Spinal cord (tissue), 10 donors: ENCODE data around the gene TOX3. TPM values are rescaled to one million over a fixed set of nuclear protein-coding genes. Genes with fewer than 3 reads are reported as not detected.

Experiments
- DNase-seq, 6 donors: peaks; one replicate each; pipeline versions ENCODE4 v3.0.0 to v3.0.0-alpha.2; 2013 to 2015; ENCODE audit warnings: low spot score in 6 of 6, low read depth in 4 of 6
- H3K27ac ChIP-seq: one replicate; pipeline ENCODE4 v1.5.1; 2013; ENCODE audit warnings: low read depth, low read length, control low read depth
- H3K27me3 ChIP-seq: one replicate; pipeline ENCODE4 v1.6.1; 2013; ENCODE audit warnings: low read length; ENCODE audit not compliant: control insufficient read depth, insufficient read depth
- H3K36me3 ChIP-seq: one replicate; pipeline ENCODE4 v1.6.1; 2013; ENCODE audit warnings: low read length; ENCODE audit not compliant: control insufficient read depth, insufficient read depth
- H3K4me1 ChIP-seq: one replicate; pipeline ENCODE4 v1.6.1; 2013; ENCODE audit warnings: low read length; ENCODE audit not compliant: control insufficient read depth, insufficient read depth
- H3K4me3 ChIP-seq: one replicate; pipeline ENCODE4 v1.5.1; 2013; ENCODE audit warnings: low read depth, low read length, control low read depth
- H3K9me3 ChIP-seq: one replicate; pipeline ENCODE4 v1.6.1; 2013; ENCODE audit warnings: low read length; ENCODE audit not compliant: control insufficient read depth, insufficient read depth
- WGBS: methylation state at CpG from one replicate; pipeline ENCODE4 v1.1.5; 2013; ENCODE audit warnings: missing lambda C conversion rate; ENCODE audit not compliant: insufficient coverage; 5-methylcytosine and 5-hydroxymethylcytosine counted together
- polyA plus RNA-seq, 2 donors: library from polyadenylated mRNA; unstranded; fragments of 120-200 nt; gene quantifications; one replicate each; pipeline ENCODE4 v1.2.1, GENCODE V29; 2013; ENCODE audit not compliant: insufficient read length in 2 of 2
- total RNA-seq, 2 donors: library from RNA; depleted of rRNA in 1 of 2; stranded (reverse); fragments of 120-200 nt in 1 of 2; fragments of >200 nt in 1 of 2; gene quantifications; one replicate each; pipeline versions ENCODE4 v1.2.3 to v1.2.4, GENCODE V29; 2013 to 2014
- donor health status: healthy.

Gene TOX3
- total and polyA plus RNA-seq, 4 donors, result 4.8 to 27.9 (median 13.9) TPM

DNA sequence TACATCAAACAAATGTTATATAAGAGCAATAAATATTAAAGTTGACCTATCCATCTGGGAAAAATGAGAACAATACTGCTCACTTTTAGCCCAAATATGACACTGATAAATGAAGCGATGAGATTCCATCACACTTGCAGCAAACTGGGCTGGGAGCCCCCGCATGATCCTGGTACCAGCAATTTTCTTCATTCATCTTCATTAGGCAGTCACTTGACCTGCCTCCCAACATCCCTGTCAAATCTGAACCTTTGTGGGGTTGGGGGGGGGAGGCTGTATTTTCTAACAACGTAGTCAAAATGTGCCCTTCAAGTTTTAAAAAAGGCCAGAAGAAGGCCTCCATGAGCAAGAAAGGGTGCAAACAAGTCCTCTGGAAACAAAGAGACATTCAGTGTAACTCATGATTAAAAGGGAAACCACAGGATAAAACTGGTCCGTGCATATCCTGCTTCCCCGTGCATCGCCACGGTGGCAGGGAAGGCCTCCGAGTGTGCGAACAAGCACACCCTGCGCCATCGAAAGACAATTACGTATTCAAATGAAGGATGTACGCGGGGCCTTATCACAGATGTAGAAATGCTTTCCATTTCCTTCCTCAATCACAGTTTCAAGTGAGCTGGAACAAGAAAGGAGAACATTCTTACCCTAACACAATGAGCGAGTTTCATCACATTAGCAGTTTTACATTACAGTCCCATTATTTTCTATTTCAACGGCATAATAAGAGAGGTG is 48.4 kb downstream of the TOX3 start:
- H3K4me3 ChIP-seq, result no peak overlapping the region
- peaks cover 6% of the 10 kb centered on the region for H3K4me1 ChIP-seq
- peak in 5 of 6 donors; percentile 43 to 94 (median 50) for DNase-seq

GRCh38 chr16:52497067-52497816 is 49.7 kb downstream of the TOX3 start:
- WGBS, result no CpG with 5 or more reads among the region's 1 CpG
- H3K4me1 ChIP-seq, result peaks cover 6% of the 10 kb centered on the region
- no peak overlapping the region for H3K4me3 ChIP-seq

More for the DNA sequence above, 48.4 kb downstream of the TOX3 start:
- WGBS, result 7% methylated on average over 11 of the region's 16 CpGs
- peak overlapping the region; percentile 49 for H3K27ac ChIP-seq
- no peaks in the 10 kb centered on the region for H3K27me3 ChIP-seq
- H3K9me3 ChIP-seq, result no peaks in the 10 kb centered on the region
- H3K36me3 ChIP-seq, result no peaks in the 10 kb centered on the region

GRCh38 chr16:52496051-52496876 is 50.7 kb downstream of the TOX3 start:
- H3K27me3 ChIP-seq, result no peaks in the 10 kb centered on the region
- peaks cover 6% of the 10 kb centered on the region for H3K4me1 ChIP-seq
- H3K9me3 ChIP-seq, result no peaks in the 10 kb centered on the region
- peak in 2 of 6 donors; percentile 52 to 58 for DNase-seq
- H3K27ac ChIP-seq, result no peak overlapping the region
- no peak overlapping the region for H3K4me3 ChIP-seq
- H3K36me3 ChIP-seq, result no peaks in the 10 kb centered on the region
- WGBS, result 33% methylated on average over 1 of the region's 6 CpGs

More at GRCh38 chr16:52497067-52497816, 49.7 kb downstream of the TOX3 start:
- no peaks in the 10 kb centered on the region for H3K9me3 ChIP-seq
- H3K27me3 ChIP-seq, result no peaks in the 10 kb centered on the region
- H3K27ac ChIP-seq, result peak overlapping the region; percentile 43
- no peaks in the 10 kb centered on the region for H3K36me3 ChIP-seq
- DNase-seq, result peak in 5 of 6 donors; percentile 41 to 95 (median 61)

GRCh38 chr16:52494621-52495020 is 52.3 kb downstream of the TOX3 start:
- DNase-seq, result no peak
- Histone ChIP-seq H3K4me3 (no peak overlapping the region), H3K27me3 (no peaks in the 10 kb centered on the region), H3K27ac (no peak overlapping the region), H3K4me1 (peaks cover 6% of the 10 kb centered on the region), H3K9me3 (no peaks in the 10 kb centered on the region), H3K36me3 (no peaks in the 10 kb centered on the region)
- no CpG with 5 or more reads among the region's 3 CpGs for WGBS

DNA sequence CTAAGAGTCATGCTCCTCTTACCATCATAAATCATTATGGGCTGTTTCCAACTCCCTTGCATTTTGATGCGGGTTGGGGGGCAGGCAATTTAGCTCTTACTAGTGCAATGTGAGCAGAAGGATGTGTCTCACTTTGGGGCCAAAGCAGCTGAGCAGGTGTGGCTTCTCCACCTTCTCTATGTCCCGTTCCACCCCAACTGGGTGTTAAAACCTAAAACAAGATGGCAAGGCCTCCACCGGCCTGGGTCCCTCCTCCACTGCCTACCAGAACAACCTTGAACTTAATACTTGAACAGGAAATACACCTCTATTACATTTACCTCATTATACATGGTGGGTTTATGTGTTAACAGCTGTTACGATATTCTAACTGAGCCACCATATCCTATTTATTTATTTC is 52.8 kb downstream of the TOX3 start:
- Histone ChIP-seq H3K4me1 (peaks cover 6% of the 10 kb centered on the region), H3K27me3 (no peaks in the 10 kb centered on the region), H3K36me3 (no peaks in the 10 kb centered on the region), H3K9me3 (no peaks in the 10 kb centered on the region), H3K27ac (no peak overlapping the region), H3K4me3 (no peak overlapping the region)
- whole genome bisulfite sequencing, result 100% methylated on average over 2 of the region's 4 CpGs
- DNase-seq, result no peak

GRCh38 chr16:52492789-52493357 is 54.1 kb downstream of the TOX3 start:
- no peak overlapping the region for H3K27ac ChIP-seq
- no peaks in the 10 kb centered on the region for H3K27me3 ChIP-seq
- H3K9me3 ChIP-seq, result no peaks in the 10 kb centered on the region
- H3K4me1 ChIP-seq, result no peaks in the 10 kb centered on the region
- no peak for DNase-seq
- H3K4me3 ChIP-seq, result no peak overlapping the region
- 86% methylated on average over 3 of the region's 5 CpGs for WGBS
- H3K36me3 ChIP-seq, result no peaks in the 10 kb centered on the region

DNA sequence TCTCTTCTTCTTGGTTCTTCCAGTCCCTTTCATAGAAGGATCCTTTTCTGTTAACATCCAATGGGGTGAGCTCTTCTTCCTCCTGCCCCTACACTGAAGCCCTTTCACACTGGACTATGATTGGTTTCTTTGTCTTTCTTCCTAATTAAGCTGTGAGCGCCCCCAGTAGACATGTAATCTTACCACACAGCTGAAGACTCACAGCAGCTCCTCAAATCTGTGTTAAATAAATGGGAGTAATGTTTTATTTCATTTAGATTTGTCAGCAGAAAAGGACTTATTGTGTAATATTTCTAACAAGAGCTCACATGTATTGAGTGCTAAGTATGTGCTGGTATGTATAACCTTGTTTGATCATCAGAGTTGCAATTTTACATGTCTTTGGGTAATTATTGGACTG is 55.7 kb downstream of the TOX3 start:
- H3K36me3 ChIP-seq, result no peaks in the 10 kb centered on the region
- no peaks in the 10 kb centered on the region for H3K4me1 ChIP-seq
- no peaks in the 10 kb centered on the region for H3K9me3 ChIP-seq
- H3K4me3 ChIP-seq, result no peak overlapping the region
- WGBS, result no CpG with 5 or more reads among the region's 1 CpG
- no peaks in the 10 kb centered on the region for H3K27me3 ChIP-seq
- peak in 2 of 6 donors; percentile 30 to 55 for DNase-seq
- no peak overlapping the region for H3K27ac ChIP-seq

DNA sequence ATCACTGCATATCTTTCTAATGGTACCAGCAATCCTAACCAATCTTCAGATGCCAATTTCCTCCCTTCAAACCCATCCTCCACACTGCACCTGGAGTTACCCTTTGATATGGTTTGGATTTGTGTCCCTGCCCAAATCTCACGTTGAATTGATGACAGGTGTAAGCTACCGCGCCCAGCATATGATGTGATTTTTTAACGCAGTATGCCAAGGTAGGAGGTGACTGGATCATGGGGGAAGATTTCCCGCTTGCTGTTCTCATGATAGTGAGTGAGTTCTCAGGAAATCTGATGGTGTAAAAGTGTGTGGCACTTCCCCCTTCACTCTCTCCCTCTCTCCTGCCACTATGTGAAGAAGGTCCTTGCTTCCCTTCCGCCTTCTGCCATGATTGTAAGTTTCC is 57.0 kb downstream of the TOX3 start:
- H3K9me3 ChIP-seq, result no peaks in the 10 kb centered on the region
- no peaks in the 10 kb centered on the region for H3K27me3 ChIP-seq
- H3K36me3 ChIP-seq, result no peaks in the 10 kb centered on the region
- no peak for DNase-seq
- 100% methylated on average over 1 of the region's 6 CpGs for WGBS
- H3K4me3 ChIP-seq, result no peak overlapping the region
- no peaks in the 10 kb centered on the region for H3K4me1 ChIP-seq
- no peak overlapping the region for H3K27ac ChIP-seq

- H3K27ac ChIP-seq, result no peak overlapping the region
- no peak for DNase-seq
Observed at GRCh38 chr16:52488837-52489289, 58.1 kb downstream of the TOX3 start.

More at GRCh38 chr16:52488837-52489289, 58.1 kb downstream of the TOX3 start:
- H3K27me3 ChIP-seq, result no peaks in the 10 kb centered on the region
- H3K36me3 ChIP-seq, result no peaks in the 10 kb centered on the region
- no peaks in the 10 kb centered on the region for H3K4me1 ChIP-seq
- H3K9me3 ChIP-seq, result no peaks in the 10 kb centered on the region
- H3K4me3 ChIP-seq, result no peak overlapping the region
